Measurements from ENCODE around the gene ZRANB3.
"Not testable (repeated sequence)": the region's sequence is repeated elsewhere in the genome, so short reads cannot be mapped to it uniquely, and the experiment has no call there.

The ZRANB3 gene

GRCh38 chr2:135510577-135510976, 20.4 kb downstream of the ZRANB3 start:
- Histone ChIP-seq H3K27ac (no peak overlapping the region), H3K36me3 (no peaks in the 10 kb centered on the region), H3K4me3 (ENCODE audit: low read depth, low read length) (no peak overlapping the region), H3K27me3 (ENCODE audit: insufficient read depth, low read depth, severe bottlenecking) (no peaks in the 10 kb centered on the region), H3K9me3 (ENCODE audit: severe bottlenecking) (peaks cover 7% of the 10 kb centered on the region)
- TF ChIP-seq CTCF (IDR thresholded peaks at IDR 0.05; ENCODE audit: low read depth, low read length): no peak
- no peak for DNase-seq

GRCh38 chr2:135504811-135505210, 26.2 kb downstream of the ZRANB3 start:
- no peak for DNase-seq
- Histone ChIP-seq H3K4me3 (ENCODE audit: low read depth, low read length) (no peak overlapping the region), H3K27me3 (ENCODE audit: insufficient read depth, low read depth, severe bottlenecking) (no peaks in the 10 kb centered on the region)

GRCh38 chr2:135498588-135498987, 32.4 kb downstream of the ZRANB3 start:
- not testable (repeated sequence) for H3K9me3 ChIP-seq (ENCODE audit: severe bottlenecking); H3K27ac ChIP-seq; H3K36me3 ChIP-seq; H3K27me3 ChIP-seq (ENCODE audit: insufficient read depth, low read depth, severe bottlenecking); H3K4me3 ChIP-seq (ENCODE audit: low read depth, low read length); DNase-seq

More at GRCh38 chr2:135504811-135505210, 26.2 kb downstream of the ZRANB3 start:
- H3K36me3 ChIP-seq: no peaks in the 10 kb centered on the region; the same call in 1 of the 2 replicates
- no peak for TF ChIP-seq CTCF (IDR thresholded peaks at IDR 0.05; ENCODE audit: low read depth, low read length)
- H3K9me3 ChIP-seq (ENCODE audit: severe bottlenecking): no peaks in the 10 kb centered on the region
- no peak overlapping the region for H3K27ac ChIP-seq

GRCh38 chr2:135494917-135495316, 36.1 kb downstream of the ZRANB3 start:
- no peak overlapping the region for H3K27ac ChIP-seq
- no peak for TF ChIP-seq CTCF (IDR thresholded peaks at IDR 0.05; ENCODE audit: low read depth, low read length)
- H3K36me3 ChIP-seq: no peaks in the 10 kb centered on the region; the same call in none of the 2 replicates
- H3K9me3 ChIP-seq (ENCODE audit: severe bottlenecking): peaks cover 6% of the 10 kb centered on the region
- no peak overlapping the region for H3K4me3 ChIP-seq (ENCODE audit: low read depth, low read length)
- no peaks in the 10 kb centered on the region for H3K27me3 ChIP-seq (ENCODE audit: insufficient read depth, low read depth, severe bottlenecking)
- DNase-seq: no peak

GRCh38 chr2:135494503-135494902, 36.5 kb downstream of the ZRANB3 start:
- no peak overlapping the region for H3K4me3 ChIP-seq (ENCODE audit: low read depth, low read length)
- H3K9me3 ChIP-seq (ENCODE audit: severe bottlenecking): peaks cover 6% of the 10 kb centered on the region
- DNase-seq: no peak
- TF ChIP-seq CTCF (IDR thresholded peaks at IDR 0.05; ENCODE audit: low read depth, low read length): no peak
- no peak overlapping the region for H3K27ac ChIP-seq
- H3K36me3 ChIP-seq: no peaks in the 10 kb centered on the region; the same call in none of the 2 replicates
- no peaks in the 10 kb centered on the region for H3K27me3 ChIP-seq (ENCODE audit: insufficient read depth, low read depth, severe bottlenecking)

GRCh38 chr2:135490376-135490775, 40.6 kb downstream of the ZRANB3 start:
- no peaks in the 10 kb centered on the region; the same call in 1 of the 2 replicates for H3K36me3 ChIP-seq
- no peak for DNase-seq
- no peaks in the 10 kb centered on the region for H3K27me3 ChIP-seq (ENCODE audit: insufficient read depth, low read depth, severe bottlenecking)
- H3K9me3 ChIP-seq (ENCODE audit: severe bottlenecking): no peaks in the 10 kb centered on the region
- TF ChIP-seq CTCF (IDR thresholded peaks at IDR 0.05; ENCODE audit: low read depth, low read length): no peak
- H3K27ac ChIP-seq: no peak overlapping the region
- no peak overlapping the region for H3K4me3 ChIP-seq (ENCODE audit: low read depth, low read length)
